IMR-90 (cell line): ENCODE measurements around the gene RNF175. TPM values are rescaled to one million over a fixed set of nuclear protein-coding genes. Genes with fewer than 3 reads are reported as not detected.

Experiments
- ATAC-seq: fragments of 200-7000 bp; cut with Tn5 transposase; 2 replicates; pipeline ENCODE4 v1.9.1; 2020; ENCODE audit warnings: low read depth, mild to moderate bottlenecking, moderate library complexity
- BruUV-seq: library from RNA; stranded (reverse); fragments of 400-500 nt; replicated peaks from 2 replicates; lab custom pipeline; 2021; lab: Mats Ljungman, UMichigan
- CTCF ChIA-PET: fragments of 300-600 bp; formaldehyde crosslinking; extraction: SDS; loops from one replicate; lab custom pipeline; 2021; ENCODE audit warnings: antibody characterized with exemption; lab: Yijun Ruan, JAX
- POLR2A ChIA-PET: fragments of 300-600 bp; sonication (Branson Sonifier 250); formaldehyde crosslinking; loops from one replicate; lab custom pipeline; 2022; ENCODE audit warnings: antibody characterized with exemption; ENCODE audit not compliant: unreplicated experiment; lab: Charles Lee
- DNase-seq: peaks from one replicate; pipeline ENCODE4 v3.0.0; 2013
- H2AFZ ChIP-seq: replicated peaks from 2 replicates; pipeline ENCODE3; 2013; ENCODE audit warnings: low read length, mild to moderate bottlenecking; ENCODE audit not compliant: poor library complexity
- H2AK5ac ChIP-seq: 2 replicates; pipeline ENCODE4 v1.6.1; 2013; ENCODE audit warnings: low read depth, low read length, inconsistent platforms
- H2AK9ac ChIP-seq: replicated peaks from 2 replicates; pipeline ENCODE3; 2013; ENCODE audit warnings: mild to moderate bottlenecking, low read depth, low read length, moderate library complexity; ENCODE audit not compliant: poor library complexity
- H2BK120ac ChIP-seq: 2 replicates; pipeline ENCODE4 v1.6.1; 2013; ENCODE audit warnings: low read depth, low read length, inconsistent platforms
- H2BK15ac ChIP-seq: 3 replicates; pipeline ENCODE4 v1.6.1; 2013; ENCODE audit warnings: low read depth, low read length, inconsistent platforms
- H2BK20ac ChIP-seq: 2 replicates; pipeline ENCODE4 v1.6.1; 2013; ENCODE audit warnings: low read depth, mild to moderate bottlenecking, inconsistent platforms, low read length, moderate library complexity
- H2BK5ac ChIP-seq: 2 replicates; pipeline ENCODE4 v1.6.1; 2013; ENCODE audit warnings: mild to moderate bottlenecking, low read depth, low read length, inconsistent platforms; ENCODE audit not compliant: poor library complexity, severe bottlenecking
- H3K14ac ChIP-seq: replicated peaks from 2 replicates; pipeline ENCODE4 v1.6.1; 2013; ENCODE audit warnings: low read depth, low read length, inconsistent platforms
- H3K18ac ChIP-seq: 2 replicates; pipeline ENCODE4 v1.6.1; 2013; ENCODE audit warnings: low read depth, low read length, control low read depth
- H3K23ac ChIP-seq: 2 replicates; pipeline ENCODE4 v1.6.1; 2013; ENCODE audit warnings: low read depth, low read length, inconsistent platforms
- H3K27ac ChIP-seq: 2 replicates; pipeline ENCODE4 v1.5.1; 2013; ENCODE audit warnings: mild to moderate bottlenecking, control low read depth, low read length; ENCODE audit not compliant: insufficient read depth
- H3K27me3 ChIP-seq: 2 replicates; pipeline ENCODE4 v1.6.1; 2013; ENCODE audit warnings: low read length; ENCODE audit not compliant: control insufficient read depth, insufficient read depth
- H3K36me3 ChIP-seq: 2 replicates; pipeline ENCODE4 v1.6.1; 2013; ENCODE audit warnings: low read length, mixed read lengths; ENCODE audit not compliant: control insufficient read depth, insufficient read depth
- H3K4ac ChIP-seq: 2 replicates; pipeline ENCODE4 v1.6.1; 2013; ENCODE audit warnings: low read depth, low read length, inconsistent platforms
- H3K4me1 ChIP-seq: 2 replicates; pipeline ENCODE4 v1.6.1; 2013; ENCODE audit warnings: low read length, mixed read lengths; ENCODE audit not compliant: control insufficient read depth, insufficient read depth
- H3K4me2 ChIP-seq: 2 replicates; pipeline ENCODE4 v1.6.1; 2013; ENCODE audit warnings: low read depth, mild to moderate bottlenecking, control low read depth, low read length, moderate library complexity
- H3K4me3 ChIP-seq: 2 replicates; pipeline ENCODE4 v1.5.1; 2013; ENCODE audit warnings: low read depth, mild to moderate bottlenecking, control low read depth, low read length, moderate library complexity; ENCODE audit not compliant: insufficient read depth
- H3K56ac ChIP-seq: 2 replicates; pipeline ENCODE4 v1.6.1; 2013; ENCODE audit warnings: low read length, inconsistent platforms; ENCODE audit not compliant: insufficient read depth; ENCODE audit errors: extremely low read depth
- H3K79me1 ChIP-seq, 2 experiments: 2 replicates each; pipeline ENCODE4 v1.6.1; 2013; ENCODE audit warnings: low read length in 2 of 2, inconsistent platforms in 1 of 2, low read depth in 1 of 2
- H3K9ac ChIP-seq: 2 replicates; pipeline ENCODE4 v1.6.1; 2013; ENCODE audit warnings: low read depth, low read length, control low read depth
- H3K9me1 ChIP-seq: 2 replicates; pipeline ENCODE4 v1.6.1; 2013; ENCODE audit warnings: low read length, inconsistent platforms; ENCODE audit not compliant: insufficient read depth
- H3K9me3 ChIP-seq: 2 replicates; pipeline ENCODE4 v1.6.1; 2013; ENCODE audit warnings: low read length; ENCODE audit not compliant: control insufficient read depth, insufficient read depth
- H4K20me1 ChIP-seq: 2 replicates; pipeline ENCODE4 v1.6.1; 2013; ENCODE audit warnings: low read length, inconsistent platforms; ENCODE audit not compliant: insufficient read depth
- H4K5ac ChIP-seq: 2 replicates; pipeline ENCODE4 v1.6.1; 2013; ENCODE audit warnings: mild to moderate bottlenecking, low read depth, low read length, control low read depth
- H4K8ac ChIP-seq, 2 experiments: 2 replicates each; pipeline ENCODE4 v1.6.1; 2013; ENCODE audit warnings: low read depth in 2 of 2, low read length in 2 of 2, control low read depth in 1 of 2, inconsistent platforms in 1 of 2
- H4K91ac ChIP-seq: 2 replicates; pipeline ENCODE4 v1.6.1; 2013; ENCODE audit warnings: low read depth, low read length, inconsistent platforms; ENCODE audit not compliant: insufficient read depth
- SMC3 ChIP-seq: fragments of 150-350 bp; IDR thresholded peaks from 2 replicates; pipeline ENCODE4 v1.6.1; 2016; ENCODE audit warnings: low read depth, mild to moderate bottlenecking, antibody characterized with exemption, low read length, moderate library complexity
- WGBS, 2 experiments: methylation state at CpG; one replicate each; pipeline versions ENCODE4 v1.1.5 to v1.1.7; 2013; ENCODE audit warnings: missing lambda C conversion rate in 2 of 2; ENCODE audit not compliant: insufficient read length in 1 of 2; ENCODE audit errors: extremely low coverage in 2 of 2; 5-methylcytosine and 5-hydroxymethylcytosine counted together
- dilution Hi-C: fragments of 300-500 bp; cut with HindIII; formaldehyde crosslinking; loops from one replicate; pipeline ENCODE4 v1.14.3; 2018; ENCODE audit warnings: low sequenced_read_pairs; ENCODE audit not compliant: unreplicated experiment
- in situ Hi-C: fragments of 300-500 bp; cut with MboI; formaldehyde crosslinking; loops from 3 replicates; pipeline ENCODE4 v1.14.3; 2019; ENCODE audit warnings: low sequenced_read_pairs, inconsistent platforms, mixed read lengths
- intact Hi-C: fragments of 100-400 bp; cut with micrococcal nuclease; formaldehyde crosslinking; loops from 2 replicates; pipeline ENCODE4 v1.10.0; 2022
- polyA plus RNA-seq, 3 experiments: library from polyadenylated mRNA; depleted of rRNA; stranded (reverse); fragments of >200 nt; gene quantifications; 2 replicates each; pipeline ENCODE4 v1.2.3, GENCODE V29; 2012; ENCODE audit warnings: low replicate concordance in 1 of 3
- total RNA-seq: library from RNA; depleted of rRNA; stranded (reverse); fragments of >200 nt; gene quantifications from 2 replicates; pipeline ENCODE4 v1.2.3, GENCODE V29; 2012
- TF ChIP-seq, protein P1 (sequence below): conservative IDR thresholded peaks from 2 replicates; pipeline ENCODE4 v1.5.1; 2012; ENCODE audit warnings: mild to moderate bottlenecking, low read depth, low read length, improper control_type of control experiment

RNF175 gene
- total and polyA plus RNA-seq, 2 of the 4 experiments (the other 2 are of a cell fraction), result not detected

DNA sequence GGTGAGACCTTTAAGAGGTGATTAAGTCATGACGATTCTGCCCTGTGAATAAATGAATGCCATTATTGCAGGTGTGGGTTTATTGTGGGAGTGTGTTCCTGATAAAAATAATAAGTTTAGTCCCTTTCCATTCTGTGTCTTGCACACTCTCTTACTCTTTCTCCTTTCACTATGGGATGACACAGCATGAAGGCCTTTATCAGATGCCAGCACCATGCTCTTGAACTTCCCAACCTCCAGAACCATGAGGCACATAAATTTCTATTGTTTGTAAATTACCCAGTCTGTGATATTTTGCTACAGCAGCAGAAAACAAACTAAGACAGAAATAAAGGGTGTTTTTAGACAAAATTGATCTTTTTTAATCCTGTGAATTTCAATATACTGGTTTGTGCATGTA is 18.6 kb upstream of the RNF175 start:
- Histone ChIP-seq H4K8ac (no peak overlapping the region), H2BK20ac (no peak overlapping the region), H3K36me3 (no peaks in the 10 kb centered on the region), H3K4me1 (no peaks in the 10 kb centered on the region), H2AFZ (no peak overlapping the region), H3K9me1 (no peaks in the 10 kb centered on the region), H4K20me1 (no peaks in the 10 kb centered on the region), H2BK15ac (no peak overlapping the region), H3K18ac (no peak overlapping the region), H4K5ac (no peak overlapping the region), H3K14ac (no peak overlapping the region), H2BK5ac (no peak overlapping the region), H3K27me3 (no peaks in the 10 kb centered on the region), H3K4me2 (no peak overlapping the region), H2AK9ac (no peak overlapping the region), H3K27ac (no peak overlapping the region), H3K23ac (no peak overlapping the region), H4K91ac (no peak overlapping the region), H3K56ac (no peak overlapping the region), H2AK5ac (no peak overlapping the region), H3K9ac (no peak overlapping the region), H3K79me1 (no peaks in the 10 kb centered on the region), H3K9me3 (no peaks in the 10 kb centered on the region), H3K4me3 (no peak overlapping the region), H2BK120ac (no peak overlapping the region), H3K4ac (no peak overlapping the region)
- no TSS peak for BruUV-seq
- ChIA-PET POLR2A (no interaction called here), CTCF (no interaction called here)
- in situ Hi-C loops (no loop called here), dilution Hi-C loops (no loop called here), intact Hi-C loops (no loop called here)
- WGBS, 2 experiments, result no CpG with 5 or more reads among the region's 1 CpG
- TF ChIP-seq, protein P1, sequence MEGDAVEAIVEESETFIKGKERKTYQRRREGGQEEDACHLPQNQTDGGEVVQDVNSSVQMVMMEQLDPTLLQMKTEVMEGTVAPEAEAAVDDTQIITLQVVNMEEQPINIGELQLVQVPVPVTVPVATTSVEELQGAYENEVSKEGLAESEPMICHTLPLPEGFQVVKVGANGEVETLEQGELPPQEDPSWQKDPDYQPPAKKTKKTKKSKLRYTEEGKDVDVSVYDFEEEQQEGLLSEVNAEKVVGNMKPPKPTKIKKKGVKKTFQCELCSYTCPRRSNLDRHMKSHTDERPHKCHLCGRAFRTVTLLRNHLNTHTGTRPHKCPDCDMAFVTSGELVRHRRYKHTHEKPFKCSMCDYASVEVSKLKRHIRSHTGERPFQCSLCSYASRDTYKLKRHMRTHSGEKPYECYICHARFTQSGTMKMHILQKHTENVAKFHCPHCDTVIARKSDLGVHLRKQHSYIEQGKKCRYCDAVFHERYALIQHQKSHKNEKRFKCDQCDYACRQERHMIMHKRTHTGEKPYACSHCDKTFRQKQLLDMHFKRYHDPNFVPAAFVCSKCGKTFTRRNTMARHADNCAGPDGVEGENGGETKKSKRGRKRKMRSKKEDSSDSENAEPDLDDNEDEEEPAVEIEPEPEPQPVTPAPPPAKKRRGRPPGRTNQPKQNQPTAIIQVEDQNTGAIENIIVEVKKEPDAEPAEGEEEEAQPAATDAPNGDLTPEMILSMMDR, result no peak
- TF ChIP-seq SMC3, result no peak
- DNase-seq (no peak), ATAC-seq (no peak)
